Gastrocnemius medialis (tissue), 4 donors: Measurements from ENCODE around the gene CCDC92B.

Experiments used
- POLR2A ChIP-seq, 2 donors: fragments of 450-650 bp; IDR thresholded peaks; one replicate each; pipeline ENCODE4 v1.6.1; 2017; ENCODE audit warnings: antibody characterized with exemption in 2 of 2, mild to moderate bottlenecking in 2 of 2, moderate library complexity in 2 of 2
- TF ChIP-seq, protein P1 (sequence below), 5 experiments: fragments of 450-650 bp in 3 of 5; fragments of 200-600 bp in 2 of 5; sonication (generic) in 2 of 5; IDR thresholded peaks in 4 of 5; conservative IDR thresholded peaks in 1 of 5; 1 replicate in 4 of 5; 2 replicates in 1 of 5; pipeline ENCODE4 v1.5.1; 2016 to 2019; ENCODE audit warnings: antibody characterized with exemption in 5 of 5, mild to moderate bottlenecking in 3 of 5, moderate library complexity in 3 of 5

DNA sequence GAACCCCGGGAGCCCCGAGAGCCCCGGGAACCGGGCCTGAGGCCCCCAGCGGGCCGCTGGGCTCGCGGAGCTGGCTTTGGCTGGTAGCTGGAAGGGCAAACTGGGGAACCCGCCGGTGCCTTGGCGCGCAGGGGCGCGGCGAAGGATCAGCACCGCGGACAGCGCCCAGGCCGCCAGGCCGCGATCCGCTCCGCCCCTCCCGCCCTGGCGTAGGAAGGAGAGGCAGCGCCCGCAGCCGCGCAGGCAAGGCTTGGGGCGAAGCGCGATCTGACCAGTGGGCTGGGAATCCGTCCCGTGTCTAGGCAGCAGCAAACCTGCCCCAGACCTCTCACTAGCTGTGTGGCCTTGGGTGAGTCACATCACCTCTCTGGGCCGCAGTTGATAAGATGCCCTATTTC lies 331 bp upstream of the CCDC92B start:
- TF ChIP-seq, protein P1, sequence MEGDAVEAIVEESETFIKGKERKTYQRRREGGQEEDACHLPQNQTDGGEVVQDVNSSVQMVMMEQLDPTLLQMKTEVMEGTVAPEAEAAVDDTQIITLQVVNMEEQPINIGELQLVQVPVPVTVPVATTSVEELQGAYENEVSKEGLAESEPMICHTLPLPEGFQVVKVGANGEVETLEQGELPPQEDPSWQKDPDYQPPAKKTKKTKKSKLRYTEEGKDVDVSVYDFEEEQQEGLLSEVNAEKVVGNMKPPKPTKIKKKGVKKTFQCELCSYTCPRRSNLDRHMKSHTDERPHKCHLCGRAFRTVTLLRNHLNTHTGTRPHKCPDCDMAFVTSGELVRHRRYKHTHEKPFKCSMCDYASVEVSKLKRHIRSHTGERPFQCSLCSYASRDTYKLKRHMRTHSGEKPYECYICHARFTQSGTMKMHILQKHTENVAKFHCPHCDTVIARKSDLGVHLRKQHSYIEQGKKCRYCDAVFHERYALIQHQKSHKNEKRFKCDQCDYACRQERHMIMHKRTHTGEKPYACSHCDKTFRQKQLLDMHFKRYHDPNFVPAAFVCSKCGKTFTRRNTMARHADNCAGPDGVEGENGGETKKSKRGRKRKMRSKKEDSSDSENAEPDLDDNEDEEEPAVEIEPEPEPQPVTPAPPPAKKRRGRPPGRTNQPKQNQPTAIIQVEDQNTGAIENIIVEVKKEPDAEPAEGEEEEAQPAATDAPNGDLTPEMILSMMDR (IDR thresholded peaks at IDR 0.05 in 4 of 5, conservative IDR thresholded peaks at IDR 0.05 in 1 of 5): no peak
- TF ChIP-seq POLR2A (IDR thresholded peaks at IDR 0.05): no peak
